GM12878 (cell line): ENCODE results near the gene ESR1. TPM values are rescaled to one million over a fixed set of nuclear protein-coding genes. Genes with fewer than 3 reads are reported as not detected.

Experiments
- ATAC-seq: fragments of 200-7000 bp; cut with Tn5 transposase; 3 replicates; pipeline ENCODE4 v1.9.1; 2020; ENCODE audit warnings: mild to moderate bottlenecking, moderate library complexity
- BruUV-seq: library from RNA; stranded (reverse); fragments of 400-500 nt; replicated peaks from 2 replicates; lab custom pipeline; 2021; lab: Mats Ljungman, UMichigan
- CTCF ChIA-PET: fragments of 300-600 bp; sonication (Branson Sonifier 250); formaldehyde crosslinking; extraction: SDS; loops from one replicate; lab custom pipeline; 2021; ENCODE audit warnings: inconsistent platforms; lab: Yijun Ruan, JAX
- POLR2A ChIA-PET: fragments of 350-600 bp; formaldehyde crosslinking; extraction: SDS; loops from one replicate; lab custom pipeline; 2021; ENCODE audit warnings: inconsistent platforms; lab: Charles Lee
- RAD21 ChIA-PET: fragments of 300-600 bp; sonication (Branson Sonifier 250); formaldehyde crosslinking; loops from one replicate; lab custom pipeline; 2023; ENCODE audit warnings: antibody characterized with exemption; ENCODE audit not compliant: unreplicated experiment; lab: Charles Lee
- SMC1A ChIA-PET: fragments of 300-600 bp; sonication (Branson Sonifier 250); formaldehyde crosslinking; loops from one replicate; lab custom pipeline; 2023; ENCODE audit not compliant: unreplicated experiment, uncharacterized antibody; lab: Charles Lee
- DNase-seq: peaks from one replicate; pipeline ENCODE4 v3.0.0-alpha.2; 2011; ENCODE audit warnings: low read depth, low spot score
- FAIRE-seq: peaks from 3 replicates; lab custom pipeline; 2011; peaks lifted over from hg19 to GRCh38; lab: Jason Lieb, UNC
- H2AFZ ChIP-seq: 2 replicates; pipeline ENCODE4 v1.6.0; 2011; ENCODE audit warnings: low read depth, low read length, control low read depth; ENCODE audit not compliant: control insufficient read depth
- H3K27ac ChIP-seq: 2 replicates; pipeline ENCODE4 v1.5.1; 2011; ENCODE audit warnings: control low read depth; ENCODE audit not compliant: control insufficient read depth, insufficient read depth
- H3K27me3 ChIP-seq, 2 experiments: replicated peaks in 1 of 2; 2 replicates each; pipeline versions ENCODE4 v1.6.0 to v1.6.1; 2011; ENCODE audit warnings: low read length in 1 of 2; ENCODE audit not compliant: control insufficient read depth in 2 of 2, insufficient read depth in 2 of 2
- H3K36me3 ChIP-seq, 2 experiments: 2 replicates each; pipeline ENCODE4 v1.5.1; 2011; ENCODE audit warnings: low read length in 1 of 2; ENCODE audit not compliant: control insufficient read depth in 2 of 2, insufficient read depth in 2 of 2
- H3K4me1 ChIP-seq: 2 replicates; pipeline ENCODE4 v1.6.1; 2011; ENCODE audit warnings: mild to moderate bottlenecking, low read length, moderate library complexity, mixed read lengths; ENCODE audit not compliant: control insufficient read depth, insufficient read depth
- H3K4me2 ChIP-seq: 2 replicates; pipeline ENCODE4 v1.6.0; 2011; ENCODE audit warnings: control low read depth; ENCODE audit not compliant: control insufficient read depth, insufficient read depth
- H3K4me3 ChIP-seq: fragments of 200-600 bp; sonication (generic); 2 replicates; pipeline ENCODE4 v1.5.1; 2016
- H3K79me2 ChIP-seq: 2 replicates; pipeline ENCODE4 v1.6.0; 2011; ENCODE audit warnings: low read length; ENCODE audit not compliant: control insufficient read depth, insufficient read depth
- H3K9ac ChIP-seq: 2 replicates; pipeline ENCODE4 v1.8.0; 2011; ENCODE audit warnings: low read length, control low read depth, mixed read lengths; ENCODE audit not compliant: control insufficient read depth, insufficient read depth
- H3K9me3 ChIP-seq: replicated peaks from 3 replicates; pipeline ENCODE4 v1.5.1; 2011; ENCODE audit warnings: mild to moderate bottlenecking, low read length; ENCODE audit not compliant: control insufficient read depth, insufficient read depth
- H4K20me1 ChIP-seq: 2 replicates; pipeline ENCODE4 v1.6.0; 2011; ENCODE audit not compliant: control insufficient read depth, insufficient read depth
- BACH1 ChIP-seq: fragments of 450-650 bp; IDR thresholded peaks from 2 replicates; pipeline ENCODE4 v1.6.1; 2017; ENCODE audit warnings: mild to moderate bottlenecking, borderline replicate concordance
- BCL11A ChIP-seq: IDR thresholded peaks from 2 replicates; pipeline ENCODE4 v1.6.1; 2011; ENCODE audit warnings: low read depth, low read length
- BCLAF1 ChIP-seq: fragments of 450-650 bp; IDR thresholded peaks from 2 replicates; pipeline ENCODE4 v1.6.1; 2017; ENCODE audit warnings: antibody characterized with exemption, mild to moderate bottlenecking, moderate library complexity
- CBFB ChIP-seq: IDR thresholded peaks from 2 replicates; pipeline ENCODE4 v1.6.1; 2016; ENCODE audit warnings: antibody characterized with exemption, low read depth
- CEBPB ChIP-seq, 2 experiments: fragments of 150-350 bp in 1 of 2; IDR thresholded peaks; 2 replicates each; pipeline ENCODE4 v1.6.1; 2012 to 2014; ENCODE audit warnings: low read depth in 2 of 2, low read length in 2 of 2, borderline replicate concordance in 1 of 2, inconsistent platforms in 1 of 2
- CREB1 ChIP-seq: IDR thresholded peaks from 2 replicates; pipeline ENCODE4 v1.6.1; 2012; ENCODE audit warnings: low read depth, mild to moderate bottlenecking, inconsistent platforms
- EP300 ChIP-seq, 2 experiments: fragments of 150-350 bp in 1 of 2; IDR thresholded peaks; 2 replicates each; pipeline ENCODE4 v1.6.1; 2011 to 2012; ENCODE audit warnings: low read depth in 2 of 2, low read length in 2 of 2, borderline replicate concordance in 1 of 2, improper control_type of control experiment in 1 of 2, inconsistent platforms in 1 of 2; ENCODE audit not compliant: control insufficient read depth in 1 of 2
- HCFC1 ChIP-seq: fragments of 150-350 bp; IDR thresholded peaks from 2 replicates; pipeline ENCODE4 v1.6.1; 2014; ENCODE audit warnings: low read length
- IRF3 ChIP-seq: fragments of 450-650 bp; IDR thresholded peaks from 2 replicates; pipeline ENCODE4 v1.6.1; 2014; ENCODE audit warnings: mild to moderate bottlenecking
- MXI1 ChIP-seq: fragments of 150-350 bp; IDR thresholded peaks from 2 replicates; pipeline ENCODE4 v1.6.1; 2011; ENCODE audit warnings: low read depth, mild to moderate bottlenecking, inconsistent platforms, low read length, improper control_type of control experiment
- NR2F1 ChIP-seq: fragments of 450-650 bp; conservative IDR thresholded peaks from 2 replicates; pipeline ENCODE4 v1.6.1; 2017; ENCODE audit warnings: mild to moderate bottlenecking
- POLR2AphosphoS2 ChIP-seq: IDR thresholded peaks from 2 replicates; pipeline ENCODE4 v1.6.1; 2011; ENCODE audit warnings: low read depth, mild to moderate bottlenecking, low read length, improper control_type of control experiment, moderate library complexity
- POU2F2 ChIP-seq: IDR thresholded peaks from 3 replicates; pipeline ENCODE4 v1.6.1; 2011; ENCODE audit warnings: low read depth, mild to moderate bottlenecking, low read length, borderline replicate concordance
- TAF1 ChIP-seq: IDR thresholded peaks from 2 replicates; pipeline ENCODE4 v1.6.1; 2011; ENCODE audit warnings: mild to moderate bottlenecking, low read depth, low read length, borderline replicate concordance
- TCF12 ChIP-seq: IDR thresholded peaks from 2 replicates; pipeline ENCODE4 v1.6.1; 2011; ENCODE audit warnings: low read depth, mild to moderate bottlenecking, low read length
- YY1 ChIP-seq: IDR thresholded peaks from 2 replicates; pipeline ENCODE4 v1.6.1; 2011; ENCODE audit warnings: low read depth, mild to moderate bottlenecking, low read length
- WGBS: methylation state at CpG from one replicate; pipeline ENCODE4 v1.1.6; 2016; ENCODE audit warnings: low lambda C conversion rate; ENCODE audit not compliant: insufficient replicate concordance, insufficient coverage; ENCODE audit errors: missing lambda C conversion rate; 5-methylcytosine and 5-hydroxymethylcytosine counted together
- in situ Hi-C: fragments of 300-500 bp; cut with MboI; formaldehyde crosslinking; loops from 9 replicates; pipeline ENCODE4 v1.14.3; 2018; ENCODE audit warnings: mixed read lengths
- intact Hi-C: fragments of 100-400 bp; cut with micrococcal nuclease; formaldehyde crosslinking; loops from one replicate; pipeline ENCODE4 v1.14.2; 2022; ENCODE audit not compliant: unreplicated experiment
- polyA plus RNA-seq, 11 experiments: library from polyadenylated mRNA; depleted of rRNA in 4 of 11; unstranded in 6 of 11; stranded (reverse) in 5 of 11; fragments of >200 nt; fragmentation: Nextera tagmentation in 4 of 11; fragmentation: Illumina TruSeq in 1 of 11; extraction: Ambion mirVana in 4 of 11; extraction: Trizol in 1 of 11; gene quantifications; 1 replicate in 1 of 11; 2 replicates in 10 of 11; pipeline versions ENCODE4 v1.2.1 to v1.2.3, GENCODE V29; 2011 to 2016; ENCODE audit warnings: inconsistent platforms in 2 of 11, missing spikeins in 2 of 11, low read depth in 1 of 11
- total RNA-seq, 4 experiments: library from RNA; depleted of rRNA in 3 of 4; stranded (reverse); fragments of >200 nt in 3 of 4; fragmentation: Illumina TruSeq in 1 of 4; extraction: Trizol in 1 of 4; gene quantifications; 2 replicates each; pipeline versions ENCODE4 v1.2.1 to v1.2.3, GENCODE V29; 2013 to 2021

The ESR1 gene
- total and polyA plus RNA-seq, 10 of the 15 experiments (the other 5 are each of a cell fraction or from before 2014, with no cell fraction given): 0.03 to 0.51 (median 0.21) TPM; not detected in 4

- H2AFZ ChIP-seq: no peak overlapping the region
- no peak overlapping the region for H3K4me3 ChIP-seq
- TF ChIP-seq HCFC1: no peak
- no peak for TF ChIP-seq BCLAF1
- no peak for TF ChIP-seq MXI1
- TF ChIP-seq BCL11A: no peak
- TF ChIP-seq POU2F2: no peak
- no peak for TF ChIP-seq CREB1
- TF ChIP-seq TCF12: no peak
- TF ChIP-seq POLR2AphosphoS2: no peak
- no peak for TF ChIP-seq CBFB
- TF ChIP-seq CEBPB (IDR thresholded peaks at IDR 0.05; ENCODE audit: borderline replicate concordance in 1 of 2, low read depth in 2 of 2, low read length in 2 of 2): no peak
- no peak for TF ChIP-seq IRF3
- no peak for TF ChIP-seq BACH1
- no peak for TF ChIP-seq YY1
- no peak for TF ChIP-seq NR2F1
- TF ChIP-seq TAF1: no peak
- no peak for TF ChIP-seq EP300 (IDR thresholded peaks at IDR 0.05; ENCODE audit: borderline replicate concordance in 1 of 2, control insufficient read depth in 1 of 2, low read depth in 2 of 2, low read length in 2 of 2)
- SMC1A ChIA-PET: interaction anchor here (0.6 to 0.7 kb wide), 2 partner anchors 21 to 1161 kb away, joined by 3 read pairs; no protein-coding TSS in a partner anchor
- ATAC-seq (no peak), DNase-seq (no peak), FAIRE-seq (no peak)
- no peak overlapping the region for H3K9ac ChIP-seq
- no peak overlapping the region for H3K27ac ChIP-seq
- in situ Hi-C loops: no loop called here
- WGBS: 40% methylated on average over 1 of the region's 2 CpGs
- H3K27me3 ChIP-seq: no peaks in the 10 kb centered on the region; a peak in 1 of 4 replicates
- BruUV-seq: no TSS peak
- intact Hi-C loops: no loop called here
- no peaks in the 10 kb centered on the region for H3K36me3 ChIP-seq
- no peaks in the 10 kb centered on the region for H3K9me3 ChIP-seq
- POLR2A ChIA-PET: interaction anchor here (0.7 kb wide), 1 partner anchor 285 kb away, joined by 3 read pairs; no protein-coding TSS in a partner anchor
- H3K4me2 ChIP-seq: no peak overlapping the region
- H3K79me2 ChIP-seq: no peaks in the 10 kb centered on the region
- H4K20me1 ChIP-seq: no peaks in the 10 kb centered on the region
- no peaks in the 10 kb centered on the region for H3K4me1 ChIP-seq
- CTCF ChIA-PET: no interaction called here
- RAD21 ChIA-PET: no interaction called here
Measured at GRCh38 chr6:151858294-151858693, 50.8 kb downstream of the ESR1 start.
